ENCODE results near the gene PRM1. TPM values are rescaled to one million over a fixed set of nuclear protein-coding genes. Genes with fewer than 3 reads are reported as not detected.

Gene PRM1
- total and polyA plus RNA-seq, 2 of the 13 experiments (the other 11 are each of a cell fraction or from before 2014, with no cell fraction given), result not detected

DNA sequence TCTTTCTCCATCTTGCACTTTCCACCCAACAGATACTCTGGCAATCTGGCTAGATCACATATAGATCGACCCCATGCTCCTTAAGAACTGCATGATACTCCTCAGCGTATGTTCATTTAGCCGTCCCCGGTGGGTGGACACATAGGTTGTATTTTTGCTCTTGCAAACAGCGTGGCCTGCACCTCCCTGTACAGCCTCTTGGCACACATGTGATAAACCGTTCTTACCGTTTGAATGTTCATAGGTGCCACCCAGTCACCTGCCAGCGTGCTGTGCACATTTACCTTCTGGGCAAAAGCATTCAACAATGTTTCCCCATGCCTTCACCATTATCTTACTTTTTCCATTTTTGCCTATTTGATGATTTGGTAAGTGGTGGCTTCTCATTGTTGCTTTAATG is 18.2 kb downstream of the PRM1 start (continued):
- TF ChIP-seq, protein P1, sequence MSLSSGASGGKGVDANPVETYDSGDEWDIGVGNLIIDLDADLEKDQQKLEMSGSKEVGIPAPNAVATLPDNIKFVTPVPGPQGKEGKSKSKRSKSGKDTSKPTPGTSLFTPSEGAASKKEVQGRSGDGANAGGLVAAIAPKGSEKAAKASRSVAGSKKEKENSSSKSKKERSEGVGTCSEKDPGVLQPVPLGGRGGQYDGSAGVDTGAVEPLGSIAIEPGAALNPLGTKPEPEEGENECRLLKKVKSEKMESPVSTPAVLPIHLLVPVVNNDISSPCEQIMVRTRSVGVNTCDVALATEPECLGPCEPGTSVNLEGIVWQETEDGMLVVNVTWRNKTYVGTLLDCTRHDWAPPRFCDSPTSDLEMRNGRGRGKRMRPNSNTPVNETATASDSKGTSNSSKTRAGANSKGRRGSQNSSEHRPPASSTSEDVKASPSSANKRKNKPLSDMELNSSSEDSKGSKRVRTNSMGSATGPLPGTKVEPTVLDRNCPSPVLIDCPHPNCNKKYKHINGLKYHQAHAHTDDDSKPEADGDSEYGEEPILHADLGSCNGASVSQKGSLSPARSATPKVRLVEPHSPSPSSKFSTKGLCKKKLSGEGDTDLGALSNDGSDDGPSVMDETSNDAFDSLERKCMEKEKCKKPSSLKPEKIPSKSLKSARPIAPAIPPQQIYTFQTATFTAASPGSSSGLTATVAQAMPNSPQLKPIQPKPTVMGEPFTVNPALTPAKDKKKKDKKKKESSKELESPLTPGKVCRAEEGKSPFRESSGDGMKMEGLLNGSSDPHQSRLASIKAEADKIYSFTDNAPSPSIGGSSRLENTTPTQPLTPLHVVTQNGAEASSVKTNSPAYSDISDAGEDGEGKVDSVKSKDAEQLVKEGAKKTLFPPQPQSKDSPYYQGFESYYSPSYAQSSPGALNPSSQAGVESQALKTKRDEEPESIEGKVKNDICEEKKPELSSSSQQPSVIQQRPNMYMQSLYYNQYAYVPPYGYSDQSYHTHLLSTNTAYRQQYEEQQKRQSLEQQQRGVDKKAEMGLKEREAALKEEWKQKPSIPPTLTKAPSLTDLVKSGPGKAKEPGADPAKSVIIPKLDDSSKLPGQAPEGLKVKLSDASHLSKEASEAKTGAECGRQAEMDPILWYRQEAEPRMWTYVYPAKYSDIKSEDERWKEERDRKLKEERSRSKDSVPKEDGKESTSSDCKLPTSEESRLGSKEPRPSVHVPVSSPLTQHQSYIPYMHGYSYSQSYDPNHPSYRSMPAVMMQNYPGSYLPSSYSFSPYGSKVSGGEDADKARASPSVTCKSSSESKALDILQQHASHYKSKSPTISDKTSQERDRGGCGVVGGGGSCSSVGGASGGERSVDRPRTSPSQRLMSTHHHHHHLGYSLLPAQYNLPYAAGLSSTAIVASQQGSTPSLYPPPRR (CRISPR knock-in tag; IDR thresholded peaks at IDR 0.05; ENCODE audit: borderline replicate concordance), result no peak
- no peak for TF ChIP-seq CEBPG (CRISPR knock-in tag; IDR thresholded peaks at IDR 0.05)

DNA sequence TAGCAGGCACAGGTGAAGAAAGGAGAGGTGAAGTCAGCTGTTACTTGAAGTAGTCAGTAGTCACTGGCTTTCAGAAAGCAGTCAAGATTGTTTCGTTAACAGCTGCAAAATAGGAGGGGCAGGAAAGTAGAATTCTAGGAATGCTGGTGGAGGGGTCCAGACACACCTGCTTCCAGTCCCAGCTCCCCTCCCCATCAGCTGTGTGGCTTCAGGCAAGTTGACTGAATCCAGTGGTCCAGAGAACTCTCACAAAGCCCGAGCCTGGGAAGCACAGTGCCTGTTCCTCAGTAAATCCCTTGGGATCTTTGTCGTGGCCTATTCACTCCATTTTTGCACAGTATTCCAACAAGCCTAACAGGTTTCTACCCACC is 20.5 kb downstream of the PRM1 start:
- Histone ChIP-seq H3K4me1 (ENCODE audit: insufficient read depth, low read length) (peaks cover 87% of the 10 kb centered on the region), H3K79me2 (ENCODE audit: insufficient read depth, low read length) (peaks cover 4% of the 10 kb centered on the region), H3K9ac (ENCODE audit: insufficient read depth, low read depth, low read length) (peak overlapping the region; percentile 0; the same call in 1 of the 2 replicates), H3K27me3 (ENCODE audit: control insufficient read depth in 1 of 2, insufficient read depth in 2 of 2, low read length in 2 of 2) (no peaks in the 10 kb centered on the region; a peak in 2 of 5 replicates), H3K9me3 (ENCODE audit: low read length) (no peaks in the 10 kb centered on the region), H3K36me3 (replicated peaks in 1 of 2; ENCODE audit: control insufficient read depth in 1 of 2, insufficient read depth in 2 of 2, low read length in 2 of 2) (no peaks in the 10 kb centered on the region), H3K27ac (ENCODE audit: extremely low read length, insufficient read depth, low read length) (no peak overlapping the region), H4K20me1 (ENCODE audit: insufficient read depth, low read length) (peaks cover 3% of the 10 kb centered on the region; the same call in 1 of the 2 replicates), H3K4me2 (ENCODE audit: low read depth, low read length) (peak overlapping the region; percentile 94), H2AFZ (ENCODE audit: low read length) (no peak overlapping the region), H3K4me3 (replicated peaks in 1 of 3; ENCODE audit: insufficient read depth in 1 of 3, low read depth in 2 of 3, low read length in 3 of 3) (peak overlapping the region in 2 of 3 experiments; percentile 0 to 14; a peak in 2 of 6 replicates)
- POLR2A ChIA-PET, result interaction anchor here (0.7 to 9.0 kb wide), 7 partner anchors 14 to 111 kb away, joined by 3 to 351 read pairs (median 6); partner anchors contain the start of genes PRM1, PRM2, PRM3 and RMI2
- no TSS peak for BruUV-seq (replicated peaks)
- ATAC-seq, result no peak
- 21% methylated on average over 3 of the region's 3 CpGs for WGBS (ENCODE audit: low lambda C conversion rate)
- FAIRE-seq, result no peak
- intact Hi-C loops (cut with micrococcal nuclease; ENCODE audit: unreplicated experiment) (no loop called here), in situ Hi-C loops (cut with HindIII; ENCODE audit: extremely low pct_ligation_motif_present, low pct_unique_long_range_greater_than_20kb) (no loop called here)
- CTCF ChIA-PET (ENCODE audit: low intra/inter-chr PET ratio, low total read pairs), result no interaction called here
- no peak for DNase-seq (ENCODE audit: low spot score)
- TF ChIP-seq RFX5 (IDR thresholded peaks at IDR 0.05; ENCODE audit: low read depth, low read length) (no peak), SRSF9 (IDR thresholded peaks at IDR 0.05; ENCODE audit: borderline replicate concordance, insufficient read depth, low read depth, low read length, poor library complexity, severe bottlenecking) (no peak), ZSCAN31 (CRISPR knock-in tag; IDR thresholded peaks at IDR 0.05; ENCODE audit: low read depth) (0 out of 2 replicates have a peak, but pooled peaks have one; percentile 17), KMT2B (CRISPR knock-in tag; IDR thresholded peaks at IDR 0.05) (0 out of 2 replicates have a peak, but pooled peaks have one; percentile 5), ZNF598 (CRISPR knock-in tag; IDR thresholded peaks at IDR 0.05; ENCODE audit: borderline replicate concordance) (no peak), GFI1 (CRISPR knock-in tag; IDR thresholded peaks at IDR 0.05; ENCODE audit: borderline replicate concordance) (no peak), FOXK2 (IDR thresholded peaks at IDR 0.05) (no peak)
- TF ChIP-seq, protein P2, sequence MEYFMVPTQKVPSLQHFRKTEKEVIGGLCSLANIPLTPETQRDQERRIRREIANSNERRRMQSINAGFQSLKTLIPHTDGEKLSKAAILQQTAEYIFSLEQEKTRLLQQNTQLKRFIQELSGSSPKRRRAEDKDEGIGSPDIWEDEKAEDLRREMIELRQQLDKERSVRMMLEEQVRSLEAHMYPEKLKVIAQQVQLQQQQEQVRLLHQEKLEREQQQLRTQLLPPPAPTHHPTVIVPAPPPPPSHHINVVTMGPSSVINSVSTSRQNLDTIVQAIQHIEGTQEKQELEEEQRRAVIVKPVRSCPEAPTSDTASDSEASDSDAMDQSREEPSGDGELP (IDR thresholded peaks at IDR 0.05; ENCODE audit: borderline replicate concordance, low read depth), result peak; percentile 78; the same call in 1 of the 2 replicates
- TF ChIP-seq, protein P3, sequence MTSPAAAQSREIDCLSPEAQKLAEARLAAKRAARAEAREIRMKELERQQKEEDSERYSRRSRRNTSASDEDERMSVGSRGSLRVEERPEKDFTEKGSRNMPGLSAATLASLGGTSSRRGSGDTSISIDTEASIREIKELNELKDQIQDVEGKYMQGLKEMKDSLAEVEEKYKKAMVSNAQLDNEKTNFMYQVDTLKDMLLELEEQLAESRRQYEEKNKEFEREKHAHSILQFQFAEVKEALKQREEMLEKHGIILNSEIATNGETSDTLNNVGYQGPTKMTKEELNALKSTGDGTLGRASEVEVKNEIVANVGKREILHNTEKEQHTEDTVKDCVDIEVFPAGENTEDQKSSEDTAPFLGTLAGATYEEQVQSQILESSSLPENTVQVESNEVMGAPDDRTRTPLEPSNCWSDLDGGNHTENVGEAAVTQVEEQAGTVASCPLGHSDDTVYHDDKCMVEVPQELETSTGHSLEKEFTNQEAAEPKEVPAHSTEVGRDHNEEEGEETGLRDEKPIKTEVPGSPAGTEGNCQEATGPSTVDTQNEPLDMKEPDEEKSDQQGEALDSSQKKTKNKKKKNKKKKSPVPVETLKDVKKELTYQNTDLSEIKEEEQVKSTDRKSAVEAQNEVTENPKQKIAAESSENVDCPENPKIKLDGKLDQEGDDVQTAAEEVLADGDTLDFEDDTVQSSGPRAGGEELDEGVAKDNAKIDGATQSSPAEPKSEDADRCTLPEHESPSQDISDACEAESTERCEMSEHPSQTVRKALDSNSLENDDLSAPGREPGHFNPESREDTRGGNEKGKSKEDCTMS (CRISPR knock-in tag; conservative IDR thresholded peaks at IDR 0.05), result no peak
- TF ChIP-seq, protein P4, sequence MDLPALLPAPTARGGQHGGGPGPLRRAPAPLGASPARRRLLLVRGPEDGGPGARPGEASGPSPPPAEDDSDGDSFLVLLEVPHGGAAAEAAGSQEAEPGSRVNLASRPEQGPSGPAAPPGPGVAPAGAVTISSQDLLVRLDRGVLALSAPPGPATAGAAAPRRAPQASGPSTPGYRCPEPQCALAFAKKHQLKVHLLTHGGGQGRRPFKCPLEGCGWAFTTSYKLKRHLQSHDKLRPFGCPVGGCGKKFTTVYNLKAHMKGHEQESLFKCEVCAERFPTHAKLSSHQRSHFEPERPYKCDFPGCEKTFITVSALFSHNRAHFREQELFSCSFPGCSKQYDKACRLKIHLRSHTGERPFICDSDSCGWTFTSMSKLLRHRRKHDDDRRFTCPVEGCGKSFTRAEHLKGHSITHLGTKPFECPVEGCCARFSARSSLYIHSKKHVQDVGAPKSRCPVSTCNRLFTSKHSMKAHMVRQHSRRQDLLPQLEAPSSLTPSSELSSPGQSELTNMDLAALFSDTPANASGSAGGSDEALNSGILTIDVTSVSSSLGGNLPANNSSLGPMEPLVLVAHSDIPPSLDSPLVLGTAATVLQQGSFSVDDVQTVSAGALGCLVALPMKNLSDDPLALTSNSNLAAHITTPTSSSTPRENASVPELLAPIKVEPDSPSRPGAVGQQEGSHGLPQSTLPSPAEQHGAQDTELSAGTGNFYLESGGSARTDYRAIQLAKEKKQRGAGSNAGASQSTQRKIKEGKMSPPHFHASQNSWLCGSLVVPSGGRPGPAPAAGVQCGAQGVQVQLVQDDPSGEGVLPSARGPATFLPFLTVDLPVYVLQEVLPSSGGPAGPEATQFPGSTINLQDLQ (CRISPR knock-in tag; IDR thresholded peaks at IDR 0.05), result 0 out of 2 replicates have a peak, but pooled peaks have one; percentile 34
